ENCODE measurements around the gene ACP3.

- no peak for TF ChIP-seq POLR2A (IDR thresholded peaks at IDR 0.05)
- no peak for TF ChIP-seq CTCF (IDR thresholded peaks at IDR 0.05)
- TF ChIP-seq POLR2AphosphoS5 (IDR thresholded peaks at IDR 0.05), result no peak
Measured at GRCh38 chr3:132326251-132326650, 9.0 kb downstream of the ACP3 start.
